HepG2 (cell line): Measurements from ENCODE around the gene HOXA4.

ENCODE experiments used
- CTCF ChIP-seq: sonication (generic); formaldehyde crosslinking; IDR thresholded peaks from 2 replicates; pipeline ENCODE4 v1.5.0; 2020; ENCODE audit warnings: mild to moderate bottlenecking, missing genetic modification reagents, moderate library complexity
- EZH2 ChIP-seq: conservative IDR thresholded peaks from 2 replicates; pipeline ENCODE4 v1.6.1; 2012; ENCODE audit warnings: mild to moderate bottlenecking, low read depth, low read length, moderate library complexity
- GABPA ChIP-seq, 2 experiments: IDR thresholded peaks; 2 replicates each; pipeline ENCODE4 v1.6.1; 2011 to 2016; ENCODE audit warnings: low read depth in 2 of 2, low read length in 1 of 2, missing biosample characterization in 1 of 2, missing genetic modification characterization in 1 of 2
- JUND ChIP-seq: sonication (generic); formaldehyde crosslinking; IDR thresholded peaks from 2 replicates; pipeline ENCODE4 v1.8.0; 2022; ENCODE audit warnings: mild to moderate bottlenecking, missing genetic modification reagents
- SAFB2 ChIP-seq: sonication (generic); formaldehyde crosslinking; IDR thresholded peaks from 2 replicates; pipeline ENCODE4 v1.5.1; 2020; ENCODE audit warnings: missing genetic modification reagents, low read depth, mild to moderate bottlenecking, borderline replicate concordance
- TCF7L2 ChIP-seq: IDR thresholded peaks from 2 replicates; pipeline ENCODE4 v1.6.1; 2011; ENCODE audit warnings: mild to moderate bottlenecking, low read depth, low read length, moderate library complexity
- YY1 ChIP-seq: IDR thresholded peaks from 2 replicates; pipeline ENCODE4 v1.6.1; 2011; ENCODE audit warnings: low read length, low read depth, moderate library complexity, mild to moderate bottlenecking; ENCODE audit not compliant: insufficient read depth, insufficient replicate concordance
- ZC3H13 ChIP-seq: sonication (generic); formaldehyde crosslinking; IDR thresholded peaks from 2 replicates; pipeline ENCODE4 v1.8.1; 2023; ENCODE audit warnings: mild to moderate bottlenecking, missing genetic modification reagents, moderate library complexity
- ZNF296 ChIP-seq: sonication (generic); formaldehyde crosslinking; conservative IDR thresholded peaks from 2 replicates; pipeline ENCODE4 v1.5.0; 2020; ENCODE audit warnings: mild to moderate bottlenecking, missing genetic modification reagents
- ZNF777 ChIP-seq: sonication (generic); formaldehyde crosslinking; IDR thresholded peaks from 2 replicates; pipeline ENCODE4 v1.4.0; 2020; ENCODE audit warnings: missing genetic modification reagents

DNA sequence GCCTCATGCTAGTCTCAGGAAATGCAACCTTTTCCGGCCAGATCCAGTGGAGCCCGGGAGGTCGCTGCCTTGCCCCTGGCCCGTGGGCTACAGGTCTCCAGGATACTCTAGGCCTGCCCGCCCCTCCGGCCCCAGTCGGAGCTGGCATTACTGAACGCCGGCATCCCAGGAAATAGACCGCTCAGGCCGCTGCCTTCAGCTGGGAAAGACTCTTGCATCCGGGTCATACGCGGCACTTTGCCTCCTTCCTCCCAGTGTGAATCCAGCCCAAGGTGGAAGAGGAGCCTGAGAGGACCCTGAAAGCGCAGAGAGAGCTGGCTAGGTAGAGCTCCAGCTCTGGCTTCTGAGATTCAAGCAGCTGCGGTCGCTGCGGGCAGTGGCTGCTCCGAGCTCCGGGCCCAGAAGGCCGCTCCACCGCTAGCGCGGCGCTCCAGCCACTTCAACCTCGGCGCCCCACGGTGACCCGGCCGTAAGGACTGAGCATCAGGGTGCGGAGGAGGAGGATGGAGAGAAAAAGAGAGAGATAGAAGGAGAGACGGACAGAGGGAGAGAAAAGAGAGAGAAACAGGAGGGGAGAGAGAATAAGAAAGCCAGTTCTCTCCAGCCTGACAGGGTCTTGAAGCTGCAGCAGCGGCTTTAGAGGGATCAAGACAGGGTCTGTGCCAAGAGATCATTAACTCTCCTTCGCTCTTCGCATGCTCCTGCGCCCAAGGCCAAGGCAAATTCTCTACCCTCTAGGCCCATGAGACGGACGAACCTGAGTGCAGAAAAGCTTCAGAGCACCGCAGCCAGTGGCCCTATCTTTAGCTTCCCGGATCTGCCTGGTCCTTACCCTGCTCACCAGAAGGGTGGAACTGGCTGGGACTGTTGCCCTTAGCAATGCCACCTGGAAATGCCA is 45.3 kb upstream of the HOXA4 start:
- TF ChIP-seq TCF7L2 (no peak), EZH2 (no peak), YY1 (no peak), JUND (CRISPR knock-in tag) (no peak), GABPA (IDR thresholded peaks at IDR 0.05; ENCODE audit: low read depth, low read length) (no peak), GABPA (CRISPR knock-in tag; IDR thresholded peaks at IDR 0.05; ENCODE audit: low read depth) (no peak), ZNF777 (CRISPR knock-in tag) (no peak), SAFB2 (CRISPR knock-in tag) (no peak), ZNF296 (CRISPR knock-in tag) (no peak), CTCF (no peak), ZC3H13 (CRISPR knock-in tag) (no peak)
